Measurements from ENCODE around the gene LMX1B.

LMX1B gene

GRCh38 chr9:126609711-126610388 is 3.9 kb upstream of the LMX1B start:
- no peak for DNase-seq
- peaks cover 84% of the 10 kb centered on the region for H3K27me3 ChIP-seq
- H3K36me3 ChIP-seq, result no peaks in the 10 kb centered on the region
- H3K4me3 ChIP-seq (ENCODE audit: low read depth, low read length), result no peak overlapping the region
- H3K4me1 ChIP-seq, result peaks cover 3% of the 10 kb centered on the region
- no peak for TF ChIP-seq CTCF (IDR thresholded peaks at IDR 0.05; ENCODE audit: low read depth, low read length)
- H3K9me3 ChIP-seq, result no peaks in the 10 kb centered on the region

DNA sequence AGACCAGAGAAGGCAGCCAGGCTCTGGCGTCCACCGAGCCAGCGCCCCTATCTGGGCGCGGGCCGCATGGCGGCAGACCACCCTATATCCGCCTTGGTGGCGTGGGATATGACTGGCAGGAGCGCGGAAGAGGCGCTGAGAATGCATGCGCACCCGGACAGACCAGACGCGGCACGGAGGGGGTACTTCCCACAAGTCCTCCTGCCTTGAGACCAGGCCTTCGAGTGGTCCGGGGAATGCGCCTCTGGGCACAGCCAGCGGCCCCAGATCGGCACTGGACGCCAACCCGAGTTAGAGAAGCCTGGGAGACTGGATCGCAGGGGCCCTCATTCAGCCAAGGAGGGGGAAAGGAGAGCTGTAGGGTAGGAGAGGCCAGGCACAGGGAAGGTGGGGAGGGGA is 2.5 kb upstream of the LMX1B start:
- no peak overlapping the region for H3K4me3 ChIP-seq (ENCODE audit: low read depth, low read length)
- DNase-seq, result no peak
- no peaks in the 10 kb centered on the region for H3K9me3 ChIP-seq
- no peak for TF ChIP-seq CTCF (IDR thresholded peaks at IDR 0.05; ENCODE audit: low read depth, low read length)
- no peaks in the 10 kb centered on the region for H3K36me3 ChIP-seq
- H3K4me1 ChIP-seq, result peaks cover 3% of the 10 kb centered on the region
- H3K27me3 ChIP-seq, result peaks cover 97% of the 10 kb centered on the region

GRCh38 chr9:126611592-126612325 is 2.0 kb upstream of the LMX1B start:
- Histone ChIP-seq H3K36me3 (no peaks in the 10 kb centered on the region), H3K27me3 (peaks cover 98% of the 10 kb centered on the region), H3K9me3 (no peaks in the 10 kb centered on the region), H3K4me3 (ENCODE audit: low read depth, low read length) (no peak overlapping the region), H3K4me1 (peaks cover 3% of the 10 kb centered on the region)
- peak; percentile 72 for TF ChIP-seq CTCF (IDR thresholded peaks at IDR 0.05; ENCODE audit: low read depth, low read length)
- peak; percentile 89 for DNase-seq

GRCh38 chr9:126612326-126612812 is 1.4 kb upstream of the LMX1B start:
- no peak for TF ChIP-seq CTCF (IDR thresholded peaks at IDR 0.05; ENCODE audit: low read depth, low read length)
- H3K4me3 ChIP-seq (ENCODE audit: low read depth, low read length), result no peak overlapping the region
- H3K4me1 ChIP-seq, result peaks cover 3% of the 10 kb centered on the region
- H3K36me3 ChIP-seq, result no peaks in the 10 kb centered on the region
- no peaks in the 10 kb centered on the region for H3K9me3 ChIP-seq
- peaks cover 98% of the 10 kb centered on the region for H3K27me3 ChIP-seq
- no peak for DNase-seq

DNA sequence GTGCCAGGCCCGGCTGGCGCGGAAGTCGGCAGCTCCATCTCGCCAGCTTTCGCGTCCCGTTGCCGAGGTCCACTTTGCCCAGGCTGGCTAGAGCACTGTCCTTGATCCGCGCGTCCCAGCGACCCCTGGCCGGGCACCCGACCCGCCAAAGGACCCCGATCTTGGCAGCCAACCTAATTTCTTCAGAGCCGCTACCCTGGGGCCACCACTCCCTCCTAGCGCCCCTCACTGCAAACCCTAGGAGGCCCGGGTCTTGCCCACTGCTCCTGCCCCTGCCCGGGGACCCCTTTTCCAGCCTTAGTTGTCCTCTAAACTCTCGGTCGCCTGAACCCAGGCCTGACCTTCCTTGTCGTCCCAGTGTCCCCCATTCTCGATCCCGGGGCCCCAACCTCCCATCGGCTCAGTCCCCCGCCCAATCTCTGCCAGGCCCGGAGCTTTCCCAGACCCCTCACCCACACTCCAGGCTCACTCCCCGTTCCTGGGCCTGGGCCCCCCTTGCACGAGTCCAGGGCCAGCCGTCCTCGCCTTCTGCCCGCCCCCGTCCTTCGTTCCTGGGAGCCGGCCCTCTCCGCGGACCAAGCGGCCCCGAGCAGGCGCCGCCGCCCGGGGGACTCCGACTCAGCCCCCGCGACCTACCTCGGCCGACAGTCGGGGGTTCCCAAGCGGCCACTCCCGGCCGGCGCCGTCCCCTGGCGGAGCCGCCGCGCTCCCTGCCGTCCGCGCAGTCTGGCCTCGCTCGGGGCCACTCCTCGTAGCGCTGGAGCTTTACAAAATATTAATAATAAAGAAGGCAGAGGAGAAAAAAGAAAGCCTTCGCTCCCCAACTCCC is 701 bp upstream of the LMX1B start:
- H3K27me3 ChIP-seq, result peaks cover 98% of the 10 kb centered on the region
- peaks cover 3% of the 10 kb centered on the region for H3K4me1 ChIP-seq
- DNase-seq, result no peak
- no peaks in the 10 kb centered on the region for H3K9me3 ChIP-seq
- H3K4me3 ChIP-seq (ENCODE audit: low read depth, low read length), result no peak overlapping the region
- H3K36me3 ChIP-seq, result no peaks in the 10 kb centered on the region
- no peak for TF ChIP-seq CTCF (IDR thresholded peaks at IDR 0.05; ENCODE audit: low read depth, low read length)

All from BE2C (cell line).